Measurements from ENCODE around the gene TBXA2R.
"Not testable (repeated sequence)": the region's sequence is repeated elsewhere in the genome, so short reads cannot be mapped to it uniquely, and the experiment has no call there.

TBXA2R gene

GRCh38 chr19:3605361-3605760 lies 1.3 kb downstream of the TBXA2R start:
- DNase-seq (ENCODE audit: low read depth) = no peak

- no peak for DNase-seq (ENCODE audit: low read depth)
These were observed 1.7 kb downstream of the TBXA2R start for GRCh38 chr19:3604987-3605343.

- DNase-seq (ENCODE audit: low read depth) = no peak
These were observed 2.3 kb downstream of the TBXA2R start for GRCh38 chr19:3604227-3604986.

GRCh38 chr19:3603121-3603811 lies 3.4 kb downstream of the TBXA2R start:
- DNase-seq (ENCODE audit: low read depth) = no peak

GRCh38 chr19:3601021-3601420 lies 5.7 kb downstream of the TBXA2R start:
- no peak for DNase-seq (ENCODE audit: low read depth)

GRCh38 chr19:3599776-3600187 lies 6.9 kb downstream of the TBXA2R start:
- no peak for DNase-seq (ENCODE audit: low read depth)

- DNase-seq (ENCODE audit: low read depth) = no peak
These were observed 11.1 kb downstream of the TBXA2R start for GRCh38 chr19:3595521-3596061.

GRCh38 chr19:3593156-3593555 lies 13.5 kb downstream of the TBXA2R start:
- no peak for DNase-seq (ENCODE audit: low read depth)

GRCh38 chr19:3591876-3592613 lies 14.6 kb downstream of the TBXA2R start:
- DNase-seq (ENCODE audit: low read depth) = no peak

- no peak for DNase-seq (ENCODE audit: low read depth)
These were observed 15.6 kb downstream of the TBXA2R start for GRCh38 chr19:3590991-3591659.

- no peak for DNase-seq (ENCODE audit: low read depth)
These were observed 16.7 kb downstream of the TBXA2R start for GRCh38 chr19:3589949-3590348.

GRCh38 chr19:3589439-3589838 lies 17.2 kb downstream of the TBXA2R start:
- DNase-seq (ENCODE audit: low read depth) = no peak

GRCh38 chr19:3586707-3587346 lies 19.8 kb downstream of the TBXA2R start:
- no peak for DNase-seq (ENCODE audit: low read depth)

- no peak for DNase-seq (ENCODE audit: low read depth)
These were observed 20.5 kb downstream of the TBXA2R start for GRCh38 chr19:3586127-3586626.

GRCh38 chr19:3585301-3586126 lies 21.2 kb downstream of the TBXA2R start, which contains the start of gene GIPC3:
GIPC3 (plus strand) TSS chr19:3585478; CDS start chr19:3585598, 120 bp downstream.
- DNase-seq (ENCODE audit: low read depth) = no peak

GRCh38 chr19:3584036-3584802 lies 22.5 kb downstream of the TBXA2R start:
- not testable (repeated sequence) for DNase-seq (ENCODE audit: low read depth)

GRCh38 chr19:3581792-3582191 lies 24.9 kb downstream of the TBXA2R start:
- DNase-seq (ENCODE audit: low read depth) = not testable (repeated sequence)

GRCh38 chr19:3580156-3580934 lies 26.3 kb downstream of the TBXA2R start:
- peak; percentile 93 for DNase-seq (ENCODE audit: low read depth)

- DNase-seq (ENCODE audit: low read depth) = no peak
These were observed 28.3 kb downstream of the TBXA2R start for GRCh38 chr19:3578390-3578789.

All from amniotic epithelial cell (primary cell).